OCI-M2 (cell line): Measurements from ENCODE around the gene CGB2.
"Not testable (repeated sequence)": the region's sequence is repeated elsewhere in the genome, so short reads cannot be mapped to it uniquely, and the experiment has no call there.

Experiments
- DNase-seq: peaks from one replicate; lab custom pipeline; 2025; ENCODE audit not compliant: unreplicated experiment; lab: John Stamatoyannopoulos, UW

The CGB2 gene

GRCh38 chr19:49064768-49065611 is 33.3 kb downstream of the CGB2 start, which contains the start of gene NTF4:
Gene NTF4 (minus strand): TSS chr19:49064818. CDS start chr19:49061997, 2,821 bp downstream.
- no peak for DNase-seq

GRCh38 chr19:49065905-49066512 is 34.3 kb downstream of the CGB2 start:
- DNase-seq, result no peak

GRCh38 chr19:49067554-49067953 is 35.9 kb downstream of the CGB2 start:
- no peak for DNase-seq

GRCh38 chr19:49069026-49069425 is 37.3 kb downstream of the CGB2 start:
- no peak for DNase-seq

- no peak for DNase-seq
Measured at GRCh38 chr19:49070416-49070815, 38.7 kb downstream of the CGB2 start.

- DNase-seq, result peak; percentile 54
Measured at GRCh38 chr19:49071860-49072547, 40.3 kb downstream of the CGB2 start.

- peak; percentile 82 for DNase-seq
Measured at GRCh38 chr19:49073514-49074378, 42.1 kb downstream of the CGB2 start.

- DNase-seq, result not testable (repeated sequence)
Measured at GRCh38 chr19:49074869-49075268, 43.2 kb downstream of the CGB2 start.

- DNase-seq, result no peak
Measured at GRCh38 chr19:49080392-49080791, 48.7 kb downstream of the CGB2 start.

- DNase-seq, result no peak
Measured at GRCh38 chr19:49081273-49081672, 49.6 kb downstream of the CGB2 start.
